ENCODE measurements around the gene IPO4.

IPO4 gene

DNA sequence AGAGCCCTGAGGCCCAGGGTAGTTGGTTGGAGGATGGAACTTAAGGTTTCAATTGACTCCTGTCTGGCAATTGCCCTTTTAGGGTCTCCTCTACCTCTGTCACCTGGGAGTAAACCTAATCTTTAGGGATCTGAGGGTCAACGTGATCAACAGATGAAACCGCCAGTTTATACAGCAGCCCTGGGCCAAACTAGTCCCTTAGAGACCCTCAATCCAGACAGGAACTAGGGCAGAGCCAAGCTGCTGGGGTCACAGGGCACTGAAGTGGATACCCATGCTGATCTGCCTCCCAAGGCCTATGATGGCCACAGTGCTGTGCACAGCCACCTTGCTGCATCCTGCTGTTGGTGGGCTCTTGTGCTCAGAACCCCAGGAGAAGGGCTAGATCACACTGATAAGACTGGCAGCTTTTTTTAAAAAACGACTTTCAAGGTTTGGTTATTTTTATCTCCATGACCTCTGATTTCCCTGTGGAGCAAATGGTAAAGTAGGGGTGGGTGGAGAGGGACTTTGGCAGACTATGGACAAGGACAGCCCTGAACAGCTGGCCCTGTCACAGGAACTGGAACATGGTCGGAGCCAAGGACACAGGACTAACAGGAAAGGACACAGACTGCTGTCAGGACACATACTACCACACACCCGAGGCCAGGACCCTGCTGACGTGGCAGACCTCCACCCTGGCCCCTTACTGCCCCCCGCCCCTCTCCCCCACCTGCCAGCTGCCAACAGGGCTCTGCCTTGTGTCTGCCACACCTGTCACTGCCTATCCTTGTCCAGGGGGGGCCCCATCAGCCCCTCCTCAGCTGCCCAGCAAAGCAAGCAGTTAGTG, 57.7 kb downstream of the IPO4 start:
- no peak for DNase-seq (ENCODE audit: low read depth)

GRCh38 chr14:24130380-24130716, 58.3 kb downstream of the IPO4 start, which contains the start of gene FITM1:
Gene FITM1, plus strand, starts transcription at chr14:24130659. Its CDS starts 905 bp downstream, at chr14:24131564.
- DNase-seq (ENCODE audit: low read depth), result no peak
